ENCODE results near the gene HIPK1.

HIPK1 gene

GRCh38 chr1:113913887-113914664 is 15.0 kb upstream of the HIPK1 start:
- no peak for DNase-seq

DNA sequence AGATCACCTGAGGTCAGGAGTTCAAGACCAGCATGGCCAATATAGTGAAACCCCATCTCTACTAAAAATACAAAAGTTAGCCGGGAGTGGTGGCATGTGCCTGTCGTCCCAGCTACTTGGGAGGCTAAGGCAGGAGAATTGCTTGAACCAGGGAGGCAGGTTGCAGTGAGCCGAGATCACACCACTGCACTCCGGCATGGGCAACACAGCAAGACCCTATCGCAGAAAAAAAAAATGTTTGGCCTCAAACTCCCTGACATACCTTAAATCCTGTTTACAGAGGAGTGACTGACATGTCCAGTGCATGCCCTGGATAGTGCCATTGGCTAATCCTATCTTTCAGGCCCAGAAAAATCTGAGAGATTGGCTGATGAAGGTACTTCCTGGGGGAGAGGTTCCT is 12.2 kb upstream of the HIPK1 start:
- no peak for DNase-seq

- no peak for DNase-seq
Observed at GRCh38 chr1:113917400-113918082, 11.6 kb upstream of the HIPK1 start.

DNA sequence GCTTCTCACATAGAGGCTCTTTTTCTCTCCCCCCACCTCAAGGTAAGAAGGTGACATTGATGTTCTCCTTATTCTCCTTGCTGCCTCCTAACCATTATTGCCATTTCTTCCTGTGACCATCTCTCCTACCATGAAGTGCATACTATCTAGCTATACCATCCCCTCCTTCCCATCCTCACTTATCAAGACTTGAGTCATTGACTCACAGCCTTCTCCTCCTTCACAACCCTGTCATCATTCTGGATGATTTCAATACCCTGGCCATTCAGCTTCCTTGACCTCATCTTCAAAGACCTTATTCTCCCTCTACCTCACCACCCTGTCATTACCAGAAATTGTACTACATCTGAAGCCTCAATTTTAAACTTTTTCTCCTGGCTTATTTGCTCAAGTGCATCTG is 10.9 kb upstream of the HIPK1 start:
- no peak for DNase-seq

- DNase-seq, result no peak
Observed at GRCh38 chr1:113922957-113923356, 6.2 kb upstream of the HIPK1 start.

DNA sequence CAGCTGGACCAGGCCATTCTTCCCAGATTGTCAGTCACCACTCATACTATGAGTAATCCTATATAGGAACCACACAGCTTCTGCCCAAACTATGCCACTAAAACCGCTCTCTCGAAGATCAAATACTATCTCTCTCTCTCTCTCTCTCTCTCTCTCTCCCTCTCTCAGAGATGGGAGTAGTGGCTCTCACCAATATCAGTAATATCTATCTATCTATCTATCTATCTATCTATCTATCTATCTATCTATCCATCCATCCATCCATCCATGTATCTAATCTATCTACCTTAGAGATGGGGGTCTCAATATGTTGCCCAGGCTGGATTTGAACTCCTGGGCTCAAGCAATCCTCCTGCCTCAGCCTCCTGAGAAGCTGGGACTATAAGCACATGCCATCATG is 4.7 kb upstream of the HIPK1 start:
- DNase-seq, result no peak

- DNase-seq, result no peak
Observed at GRCh38 chr1:113928187-113928930, 765 bp upstream of the HIPK1 start.

GRCh38 chr1:113929750-113930498 is 800 bp downstream of the HIPK1 start:
- no peak for DNase-seq

- no peak for DNase-seq
Observed at GRCh38 chr1:113930499-113931161, 1.5 kb downstream of the HIPK1 start.

DNA sequence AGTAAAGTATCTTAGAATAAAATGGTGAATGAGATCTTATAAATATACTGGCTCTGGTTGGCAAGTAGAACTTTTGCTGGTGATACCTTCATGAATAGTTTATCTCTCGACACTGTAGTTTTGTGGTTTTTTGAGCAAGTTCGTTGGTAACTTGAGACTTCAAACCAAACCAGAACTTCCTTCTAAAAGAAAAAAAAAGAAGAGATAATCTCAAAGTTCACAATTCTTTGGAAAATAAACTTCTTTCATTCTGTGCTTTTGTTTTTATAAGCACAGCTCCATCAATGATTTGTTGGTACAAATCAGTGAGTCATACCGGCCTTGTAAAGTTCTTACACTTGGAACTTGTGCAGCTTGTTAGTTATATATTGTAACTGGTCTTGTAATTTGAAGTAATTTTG is 2.3 kb downstream of the HIPK1 start:
- no peak for DNase-seq

DNA sequence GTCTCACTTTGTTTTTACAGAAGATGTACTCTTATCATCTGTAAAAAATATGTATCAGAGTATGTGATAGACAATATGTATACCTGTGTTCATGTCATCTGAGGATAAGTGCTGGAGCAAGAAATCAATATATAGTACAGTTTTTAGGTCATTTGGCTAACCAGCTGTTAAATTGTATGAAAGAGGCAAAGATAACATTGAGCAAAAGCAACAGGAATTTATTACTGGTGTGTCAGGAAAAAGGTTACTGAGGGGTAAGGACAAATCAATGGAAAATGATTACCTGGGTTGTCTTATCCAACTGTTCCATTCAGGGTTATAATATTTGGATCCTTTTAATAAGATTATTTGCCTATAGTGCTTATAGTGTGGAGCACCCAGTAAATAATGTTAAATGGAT is 4.9 kb downstream of the HIPK1 start:
- no peak for DNase-seq

DNA sequence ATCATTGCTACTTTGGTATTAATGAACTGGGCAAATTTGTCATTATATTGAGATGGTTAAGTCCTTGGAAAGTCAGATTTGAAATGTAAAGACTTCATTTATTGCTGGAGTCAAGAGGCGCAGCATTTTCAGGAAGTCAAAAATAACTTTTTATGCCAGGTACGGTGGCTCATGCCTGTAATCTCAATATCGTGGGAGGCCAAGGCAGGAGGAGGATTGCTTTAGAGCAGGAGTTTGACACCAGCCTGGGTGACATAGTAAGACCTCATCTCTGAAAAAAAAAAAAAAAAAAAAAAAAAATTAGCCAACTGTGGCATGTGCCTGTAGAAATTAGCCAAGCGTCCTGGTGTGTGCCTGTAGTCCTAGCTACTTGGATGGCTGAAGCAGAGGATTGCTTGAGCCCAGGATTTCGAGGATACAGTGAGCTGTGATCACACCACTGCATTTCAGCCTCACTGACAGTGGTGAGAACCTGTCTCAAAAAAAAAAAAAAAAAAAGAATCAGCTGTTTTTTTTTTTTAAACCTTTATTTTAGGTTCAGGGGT is 5.5 kb downstream of the HIPK1 start:
- DNase-seq, result no peak

DNA sequence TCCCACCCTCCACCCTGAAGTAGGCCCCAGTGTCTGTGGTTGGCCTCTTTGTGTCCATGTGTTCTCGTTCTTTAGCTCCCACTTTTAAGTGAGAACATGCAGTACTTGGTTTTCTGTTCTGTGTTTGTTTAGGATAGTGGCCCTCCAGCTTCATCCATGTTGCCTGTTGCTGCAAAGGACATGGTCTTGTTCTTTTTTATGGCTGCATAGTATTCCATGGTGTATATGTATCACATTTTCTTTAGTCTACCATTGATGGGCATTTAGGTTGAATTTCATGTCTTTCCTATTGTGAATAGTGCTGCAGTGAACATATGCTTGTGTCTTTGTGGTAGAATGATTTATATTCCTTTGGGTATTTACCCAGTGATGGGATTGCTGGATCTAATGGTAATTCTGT is 6.1 kb downstream of the HIPK1 start:
- DNase-seq, result no peak

DNA sequence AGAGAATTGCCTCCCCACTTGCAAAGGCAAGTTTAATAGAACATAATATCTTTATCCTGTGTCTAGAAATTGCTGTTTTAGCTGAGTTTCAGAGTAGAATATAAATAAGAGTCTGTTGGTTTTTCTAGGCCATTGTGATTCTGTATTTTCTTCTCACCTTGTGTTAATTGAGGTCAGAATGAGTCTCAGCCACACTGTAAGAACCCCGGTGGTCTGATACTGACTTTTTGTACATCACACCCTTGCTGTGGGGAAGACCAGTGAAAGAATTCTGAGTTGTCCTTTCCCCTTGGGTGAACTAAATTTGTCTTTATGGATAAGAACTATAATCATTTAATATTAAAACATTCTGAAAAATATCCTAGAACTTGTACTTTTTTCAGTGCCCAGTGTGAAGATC is 6.8 kb downstream of the HIPK1 start:
- no peak for DNase-seq

DNA sequence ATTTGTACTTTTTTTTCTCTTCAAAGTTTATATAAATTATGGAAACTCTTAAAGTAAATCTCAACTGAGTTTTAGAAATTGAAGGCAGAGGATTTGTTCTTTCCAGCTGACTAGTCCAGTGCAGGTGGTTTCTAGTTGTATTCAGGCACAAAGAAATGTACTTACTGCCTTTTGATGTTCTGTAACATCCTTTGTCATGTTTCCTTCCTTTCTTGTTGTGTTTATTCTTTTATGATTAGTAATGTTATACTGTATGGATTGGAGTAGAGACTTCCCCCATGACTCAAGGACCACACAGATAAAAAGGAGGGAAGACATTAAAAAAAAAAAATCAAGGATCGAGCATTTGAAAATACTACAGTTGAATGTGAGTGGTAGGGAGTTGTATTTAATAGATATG is 8.0 kb downstream of the HIPK1 start:
- no peak for DNase-seq

DNA sequence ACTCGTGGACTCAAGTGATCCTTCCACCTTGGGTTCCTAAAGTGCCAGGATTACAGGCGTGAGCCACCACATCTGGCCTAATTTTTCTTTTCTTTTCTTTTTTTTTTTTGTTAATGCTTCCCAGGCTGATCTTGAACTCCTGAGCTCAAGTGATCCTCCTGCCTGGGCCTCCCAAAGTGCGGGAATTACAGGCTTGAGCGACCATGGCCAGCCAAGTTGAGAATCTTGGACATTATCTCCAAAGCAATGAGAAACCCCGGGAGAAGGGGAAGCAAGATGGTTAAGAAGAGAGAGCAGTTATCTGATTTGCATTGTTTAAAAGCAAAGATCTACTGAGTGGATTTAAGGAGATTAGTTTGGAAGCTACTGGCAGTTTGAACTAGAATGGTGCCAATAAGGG is 9.1 kb downstream of the HIPK1 start:
- DNase-seq, result no peak

DNA sequence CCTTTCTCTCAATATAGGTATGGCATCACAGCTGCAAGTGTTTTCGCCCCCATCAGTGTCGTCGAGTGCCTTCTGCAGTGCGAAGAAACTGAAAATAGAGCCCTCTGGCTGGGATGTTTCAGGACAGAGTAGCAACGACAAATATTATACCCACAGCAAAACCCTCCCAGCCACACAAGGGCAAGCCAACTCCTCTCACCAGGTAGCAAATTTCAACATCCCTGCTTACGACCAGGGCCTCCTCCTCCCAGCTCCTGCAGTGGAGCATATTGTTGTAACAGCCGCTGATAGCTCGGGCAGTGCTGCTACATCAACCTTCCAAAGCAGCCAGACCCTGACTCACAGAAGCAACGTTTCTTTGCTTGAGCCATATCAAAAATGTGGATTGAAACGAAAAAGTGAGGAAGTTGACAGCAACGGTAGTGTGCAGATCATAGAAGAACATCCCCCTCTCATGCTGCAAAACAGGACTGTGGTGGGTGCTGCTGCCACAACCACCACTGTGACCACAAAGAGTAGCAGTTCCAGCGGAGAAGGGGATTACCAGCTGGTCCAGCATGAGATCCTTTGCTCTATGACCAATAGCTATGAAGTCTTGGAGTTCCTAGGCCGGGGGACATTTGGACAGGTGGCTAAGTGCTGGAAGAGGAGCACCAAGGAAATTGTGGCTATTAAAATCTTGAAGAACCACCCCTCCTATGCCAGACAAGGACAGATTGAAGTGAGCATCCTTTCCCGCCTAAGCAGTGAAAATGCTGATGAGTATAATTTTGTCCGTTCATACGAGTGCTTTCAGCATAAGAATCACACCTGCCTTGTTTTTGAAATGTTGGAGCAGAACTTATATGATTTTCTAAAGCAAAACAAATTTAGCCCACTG is 11.5 kb downstream of the HIPK1 start:
- no peak for DNase-seq

- no peak for DNase-seq
Observed at GRCh38 chr1:113941245-113941559, 12.1 kb downstream of the HIPK1 start.

DNA sequence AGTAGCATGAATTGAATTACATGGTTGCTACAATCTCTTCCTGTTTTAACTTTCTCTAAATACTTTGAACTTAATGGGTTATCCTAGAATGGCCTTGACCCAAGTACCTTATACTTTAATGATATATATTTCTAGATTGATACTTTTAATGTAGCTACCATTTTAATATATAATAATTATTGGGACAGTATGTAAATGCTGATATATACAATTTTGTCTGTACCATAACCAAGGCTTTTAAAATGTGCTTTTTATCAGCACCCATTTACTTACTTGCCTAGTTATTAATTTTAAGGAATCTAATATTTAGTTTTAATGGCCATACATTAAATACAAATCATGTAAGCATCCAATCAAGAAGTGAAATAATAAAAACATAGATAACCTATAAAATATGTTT is 13.4 kb downstream of the HIPK1 start:
- DNase-seq, result no peak

GRCh38 chr1:113943028-113943811 is 14.1 kb downstream of the HIPK1 start:
- no peak for DNase-seq

GRCh38 chr1:113945329-113945728 is 16.2 kb downstream of the HIPK1 start:
- DNase-seq, result no peak

All from NCI-H187 treated with DMSO at 0.1 percent for 48 hours (cell line).